KOPT-K1 (cell line): ENCODE results near the gene PSMA2.

Experiments used
- H3K27ac ChIP-seq: fragments of 200-600 bp; sonication (generic); 2 replicates; pipeline ENCODE4 v1.5.1; 2016; ENCODE audit warnings: antibody characterized with exemption, mild to moderate bottlenecking, low read depth, low read length; ENCODE audit not compliant: poor library complexity, severe bottlenecking
- H3K36me3 ChIP-seq: fragments of 200-600 bp; sonication (generic); 2 replicates; pipeline ENCODE4 v1.5.1; 2017; ENCODE audit warnings: antibody characterized with exemption, mild to moderate bottlenecking, low read length, moderate library complexity; ENCODE audit not compliant: insufficient read depth
- H3K9me3 ChIP-seq: fragments of 200-600 bp; sonication (generic); 2 replicates; pipeline ENCODE4 v1.5.1; 2017; ENCODE audit warnings: antibody characterized with exemption, low read length, mild to moderate bottlenecking; ENCODE audit not compliant: insufficient read depth, poor library complexity, severe bottlenecking

The PSMA2 gene

GRCh38 chr7:42928754-42929153 lies 3.2 kb downstream of the PSMA2 start:
- no peak overlapping the region for H3K27ac ChIP-seq
- peaks cover 45% of the 10 kb centered on the region for H3K36me3 ChIP-seq
- H3K9me3 ChIP-seq: no peaks in the 10 kb centered on the region

GRCh38 chr7:42926204-42926603 lies 5.8 kb downstream of the PSMA2 start:
- H3K27ac ChIP-seq: no peak overlapping the region
- H3K36me3 ChIP-seq: peaks cover 70% of the 10 kb centered on the region
- no peaks in the 10 kb centered on the region for H3K9me3 ChIP-seq

- peaks cover 76% of the 10 kb centered on the region for H3K36me3 ChIP-seq
- no peaks in the 10 kb centered on the region for H3K9me3 ChIP-seq
These were observed 6.3 kb downstream of the PSMA2 start for GRCh38 chr7:42925630-42926029.

GRCh38 chr7:42924223-42924838 lies 7.6 kb downstream of the PSMA2 start:
- H3K36me3 ChIP-seq: peaks cover 89% of the 10 kb centered on the region
- H3K9me3 ChIP-seq: no peaks in the 10 kb centered on the region
- H3K27ac ChIP-seq: no peak overlapping the region

More at GRCh38 chr7:42925630-42926029, 6.3 kb downstream of the PSMA2 start:
- no peak overlapping the region for H3K27ac ChIP-seq

GRCh38 chr7:42922017-42922753 lies 9.8 kb downstream of the PSMA2 start:
- Histone ChIP-seq H3K36me3 (peaks cover 100% of the 10 kb centered on the region), H3K27ac (no peak overlapping the region), H3K9me3 (no peaks in the 10 kb centered on the region)

- Histone ChIP-seq H3K36me3 (peaks cover 64% of the 10 kb centered on the region), H3K9me3 (no peaks in the 10 kb centered on the region), H3K27ac (no peak overlapping the region)
These were observed 16.6 kb downstream of the PSMA2 start for GRCh38 chr7:42915356-42915755.

GRCh38 chr7:42914421-42915045 lies 17.4 kb downstream of the PSMA2 start:
- Histone ChIP-seq H3K36me3 (peaks cover 55% of the 10 kb centered on the region), H3K9me3 (no peaks in the 10 kb centered on the region), H3K27ac (peak overlapping the region; percentile 78)

GRCh38 chr7:42914009-42914408 lies 18.0 kb downstream of the PSMA2 start:
- H3K27ac ChIP-seq: peak overlapping the region; percentile 78
- peaks cover 50% of the 10 kb centered on the region for H3K36me3 ChIP-seq
- H3K9me3 ChIP-seq: no peaks in the 10 kb centered on the region

GRCh38 chr7:42913591-42913990 lies 18.4 kb downstream of the PSMA2 start:
- H3K36me3 ChIP-seq: peaks cover 46% of the 10 kb centered on the region

GRCh38 chr7:42911454-42912447 lies 20.2 kb downstream of the PSMA2 start, which contains the start of gene C7orf25:
Gene C7orf25, minus strand, starts transcription at chr7:42912070. Its CDS starts 1,170 bp downstream, at chr7:42910900.
- Histone ChIP-seq H3K9me3 (no peaks in the 10 kb centered on the region), H3K27ac (peak within 1 kb of the TSS; percentile 78), H3K36me3 (peaks cover 28% of the 10 kb centered on the region)

More at GRCh38 chr7:42913591-42913990, 18.4 kb downstream of the PSMA2 start:
- Histone ChIP-seq H3K27ac (peak overlapping the region; percentile 78), H3K9me3 (no peaks in the 10 kb centered on the region)

GRCh38 chr7:42910306-42910705 lies 21.7 kb downstream of the PSMA2 start:
- no peak overlapping the region for H3K27ac ChIP-seq
- peaks cover 13% of the 10 kb centered on the region for H3K36me3 ChIP-seq
- no peaks in the 10 kb centered on the region for H3K9me3 ChIP-seq

GRCh38 chr7:42907316-42907715 lies 24.7 kb downstream of the PSMA2 start:
- Histone ChIP-seq H3K9me3 (no peaks in the 10 kb centered on the region), H3K36me3 (no peaks in the 10 kb centered on the region), H3K27ac (no peak overlapping the region)

GRCh38 chr7:42906181-42906580 lies 25.8 kb downstream of the PSMA2 start:
- no peaks in the 10 kb centered on the region for H3K9me3 ChIP-seq
- H3K27ac ChIP-seq: no peak overlapping the region
- H3K36me3 ChIP-seq: no peaks in the 10 kb centered on the region

- no peaks in the 10 kb centered on the region for H3K9me3 ChIP-seq
- no peak overlapping the region for H3K27ac ChIP-seq
- no peaks in the 10 kb centered on the region for H3K36me3 ChIP-seq
These were observed 29.6 kb downstream of the PSMA2 start for GRCh38 chr7:42902331-42902730.
